ENCODE measurements around the gene PAK1.

The PAK1 gene

GRCh38 chr11:77470971-77471370 is 2.9 kb downstream of the PAK1 start:
- no peak for TF ChIP-seq CTCF (IDR thresholded peaks at IDR 0.05; ENCODE audit: control insufficient read depth, insufficient read depth, low read depth, low read length, missing control alignments)
- DNase-seq (ENCODE audit: low read depth) = no peak
- no peak overlapping the region for H3K4me3 ChIP-seq (ENCODE audit: control insufficient read depth, low read depth, low read length)

- no peak for TF ChIP-seq CTCF (IDR thresholded peaks at IDR 0.05; ENCODE audit: control insufficient read depth, insufficient read depth, low read depth, low read length, missing control alignments)
- DNase-seq (ENCODE audit: low read depth) = no peak
- no peak overlapping the region for H3K4me3 ChIP-seq (ENCODE audit: control insufficient read depth, low read depth, low read length)
Measured at GRCh38 chr11:77470504-77470903, 3.4 kb downstream of the PAK1 start.

GRCh38 chr11:77468527-77468926 is 5.4 kb downstream of the PAK1 start:
- no peak for TF ChIP-seq CTCF (IDR thresholded peaks at IDR 0.05; ENCODE audit: control insufficient read depth, insufficient read depth, low read depth, low read length, missing control alignments)
- DNase-seq (ENCODE audit: low read depth) = no peak
- H3K4me3 ChIP-seq (ENCODE audit: control insufficient read depth, low read depth, low read length) = no peak overlapping the region

GRCh38 chr11:77467993-77468392 is 5.9 kb downstream of the PAK1 start:
- TF ChIP-seq CTCF (IDR thresholded peaks at IDR 0.05; ENCODE audit: control insufficient read depth, insufficient read depth, low read depth, low read length, missing control alignments) = no peak
- peak; percentile 23 for DNase-seq (ENCODE audit: low read depth)
- no peak overlapping the region for H3K4me3 ChIP-seq (ENCODE audit: control insufficient read depth, low read depth, low read length)

- no peak for TF ChIP-seq CTCF (IDR thresholded peaks at IDR 0.05; ENCODE audit: control insufficient read depth, insufficient read depth, low read depth, low read length, missing control alignments)
- DNase-seq (ENCODE audit: low read depth) = no peak
- no peak overlapping the region for H3K4me3 ChIP-seq (ENCODE audit: control insufficient read depth, low read depth, low read length)
Measured at GRCh38 chr11:77467233-77467632, 6.7 kb downstream of the PAK1 start.

- TF ChIP-seq CTCF (IDR thresholded peaks at IDR 0.05; ENCODE audit: control insufficient read depth, insufficient read depth, low read depth, low read length, missing control alignments) = no peak
- H3K4me3 ChIP-seq (ENCODE audit: control insufficient read depth, low read depth, low read length) = no peak overlapping the region
Measured at GRCh38 chr11:77457340-77457739, 16.6 kb downstream of the PAK1 start.

GRCh38 chr11:77455740-77456139 is 18.2 kb downstream of the PAK1 start:
- no peak overlapping the region for H3K4me3 ChIP-seq (ENCODE audit: control insufficient read depth, low read depth, low read length)
- no peak for TF ChIP-seq CTCF (IDR thresholded peaks at IDR 0.05; ENCODE audit: control insufficient read depth, insufficient read depth, low read depth, low read length, missing control alignments)
- no peak for DNase-seq (ENCODE audit: low read depth)

More at GRCh38 chr11:77457340-77457739, 16.6 kb downstream of the PAK1 start:
- no peak for DNase-seq (ENCODE audit: low read depth)
